Calu3 (cell line): ENCODE measurements around the gene RRP36. TPM values are rescaled to one million over a fixed set of nuclear protein-coding genes. Genes with fewer than 3 reads are reported as not detected.
A peak's percentile ranks its signal among the peaks of the same experiment; 100 is the strongest.

Experiments
- BruUV-seq: library from RNA; stranded (reverse); fragments of 400-500 nt; replicated peaks from 2 replicates; lab custom pipeline; 2021; lab: Mats Ljungman, UMichigan
- CTCF ChIA-PET: fragments of 300-600 bp; sonication (Branson Sonifier 250); formaldehyde crosslinking; loops from one replicate; lab custom pipeline; 2022; ENCODE audit warnings: antibody characterized with exemption; lab: Charles Lee
- DNase-seq: peaks from one replicate; pipeline ENCODE4 v3.0.0; 2022
- H3K27ac Mint-ChIP-seq: one replicate; pipeline ENCODE4 v1.8.0; 2022; ENCODE audit warnings: mixed read lengths; ENCODE audit not compliant: unreplicated experiment
- H3K27me3 Mint-ChIP-seq: one replicate; pipeline ENCODE4 v1.8.0; 2022; ENCODE audit warnings: mixed read lengths; ENCODE audit not compliant: unreplicated experiment
- H3K36me3 Mint-ChIP-seq: one replicate; pipeline ENCODE4 v1.8.0; 2022; ENCODE audit warnings: mild to moderate bottlenecking, moderate library complexity, mixed read lengths; ENCODE audit not compliant: insufficient read depth, unreplicated experiment
- H3K4me1 Mint-ChIP-seq: one replicate; pipeline ENCODE4 v1.8.0; 2022; ENCODE audit warnings: mild to moderate bottlenecking, low read depth, mixed read lengths; ENCODE audit not compliant: unreplicated experiment
- H3K4me3 Mint-ChIP-seq: one replicate; pipeline ENCODE4 v1.8.0; 2022; ENCODE audit warnings: mild to moderate bottlenecking, low read depth, moderate library complexity, mixed read lengths; ENCODE audit not compliant: unreplicated experiment
- H3K9me3 Mint-ChIP-seq: one replicate; pipeline ENCODE4 v1.8.0; 2022; ENCODE audit warnings: low read depth, mixed read lengths; ENCODE audit not compliant: unreplicated experiment
- CTCF ChIP-seq: fragments of 200-600 bp; IDR thresholded peaks from one replicate; pipeline ENCODE4 v1.8.0; 2022; ENCODE audit warnings: antibody characterized with exemption; ENCODE audit not compliant: unreplicated experiment
- intact Hi-C: fragments of 100-400 bp; cut with micrococcal nuclease; formaldehyde crosslinking; loops from one replicate; pipeline ENCODE4 v1.10.0; 2022; ENCODE audit not compliant: unreplicated experiment
- total RNA-seq: library from RNA; stranded (reverse); gene quantifications from 2 replicates; pipeline ENCODE4 v1.2.3, GENCODE V29; 2022

RRP36 gene
- total RNA-seq, 1 experiment from 2014 or later, result 101 TPM

- peaks cover 12% of the 10 kb centered on the region for H3K36me3 Mint-ChIP-seq
- CTCF ChIA-PET, result interaction anchor here (0.6 to 1.7 kb wide), 2 partner anchors 69 to 1798 kb away, joined by 3 read pairs; no protein-coding TSS in a partner anchor
- no peak overlapping the region for H3K27ac Mint-ChIP-seq
- DNase-seq, result no peak
- TF ChIP-seq CTCF, result no peak
- H3K4me3 Mint-ChIP-seq, result peak overlapping the region; percentile 86
- peaks cover 14% of the 10 kb centered on the region for H3K4me1 Mint-ChIP-seq
- BruUV-seq, result no TSS peak
- intact Hi-C loops, result no loop called here
- H3K27me3 Mint-ChIP-seq, result no peaks in the 10 kb centered on the region
- no peaks in the 10 kb centered on the region for H3K9me3 Mint-ChIP-seq
These were observed 53.6 kb downstream of the RRP36 start for GRCh38 chr6:43074847-43075669.

GRCh38 chr6:43075670-43076463 lies 54.4 kb downstream of the RRP36 start, which contains the start of gene PTK7:
Gene PTK7 (plus strand): TSS chr6:43076314. CDS start chr6:43076489, 175 bp downstream.
- DNase-seq, result peak; percentile 76
- peak within 1 kb of the TSS; percentile 86 for H3K4me3 Mint-ChIP-seq
- H3K9me3 Mint-ChIP-seq, result no peaks in the 10 kb centered on the region
- peaks cover 14% of the 10 kb centered on the region for H3K4me1 Mint-ChIP-seq
- no peak within 1 kb of the TSS for H3K27ac Mint-ChIP-seq
- no TSS peak for BruUV-seq
- H3K27me3 Mint-ChIP-seq, result no peaks in the 10 kb centered on the region
- intact Hi-C loops, result no loop called here
- peaks cover 14% of the 10 kb centered on the region for H3K36me3 Mint-ChIP-seq
- no peak for TF ChIP-seq CTCF
- CTCF ChIA-PET, result interaction anchor here (0.6 to 2.5 kb wide), 5 partner anchors 16 to 68 kb away, joined by 3 to 7 read pairs (median 4); partner anchors contain the start of genes KLC4 and MRPL2

GRCh38 chr6:43076464-43077332 lies 55.3 kb downstream of the RRP36 start:
- intact Hi-C loops, result no loop called here
- Mint-ChIP-seq H3K4me3 (peak overlapping the region; percentile 86), H3K27ac (no peak overlapping the region), H3K27me3 (no peaks in the 10 kb centered on the region), H3K4me1 (peaks cover 14% of the 10 kb centered on the region), H3K36me3 (peaks cover 17% of the 10 kb centered on the region), H3K9me3 (no peaks in the 10 kb centered on the region)
- TF ChIP-seq CTCF, result no peak
- peak; percentile 47 for DNase-seq
- CTCF ChIA-PET, result interaction anchor here (0.6 to 2.5 kb wide), 4 partner anchors 20 to 67 kb away, joined by 3 to 7 read pairs (median 6); no protein-coding TSS in a partner anchor
- BruUV-seq, result no TSS peak
